SW480 (cell line): ENCODE data around the gene CCDC159.
"Not testable (repeated sequence)": the region's sequence is repeated elsewhere in the genome, so short reads cannot be mapped to it uniquely, and the experiment has no call there.

Experiments used
- DNase-seq: peaks from one replicate; pipeline ENCODE4 v3.0.0-alpha.2; 2016; ENCODE audit warnings: low spot score

CCDC159 gene

GRCh38 chr19:11338121-11338520 lies 8.2 kb upstream of the CCDC159 start:
- no peak for DNase-seq

- DNase-seq = no peak
Measured at GRCh38 chr19:11338569-11339253, 7.6 kb upstream of the CCDC159 start.

GRCh38 chr19:11339254-11340098 lies 6.8 kb upstream of the CCDC159 start, which contains the start of gene RAB3D:
RAB3D (minus strand) TSS chr19:11339657; CDS start chr19:11337399, 2,258 bp downstream.
- DNase-seq = peak; percentile 69

- DNase-seq = not testable (repeated sequence)
Measured at GRCh38 chr19:11340099-11340467, 6.2 kb upstream of the CCDC159 start.

GRCh38 chr19:11342429-11342828 lies 3.9 kb upstream of the CCDC159 start:
- DNase-seq = no peak

- no peak for DNase-seq
Measured at GRCh38 chr19:11345122-11345803, 1.1 kb upstream of the CCDC159 start.

- DNase-seq = no peak
Measured at GRCh38 chr19:11347546-11348039, 1.3 kb downstream of the CCDC159 start.

GRCh38 chr19:11349171-11349570 lies 2.9 kb downstream of the CCDC159 start:
- no peak for DNase-seq

- not testable (repeated sequence) for DNase-seq
Measured at GRCh38 chr19:11354102-11354501, 7.8 kb downstream of the CCDC159 start.

GRCh38 chr19:11355160-11356073 lies 9.1 kb downstream of the CCDC159 start, which contains the start of gene PLPPR2:
PLPPR2 (plus strand) TSS chr19:11355432; CDS start chr19:11357674, 2,242 bp downstream.
- DNase-seq = peak; percentile 79

- DNase-seq = no peak
Measured at GRCh38 chr19:11356074-11356397, 9.7 kb downstream of the CCDC159 start.

GRCh38 chr19:11356676-11357550 lies 10.6 kb downstream of the CCDC159 start:
- no peak for DNase-seq

- DNase-seq = no peak
Measured at GRCh38 chr19:11359421-11359820, 13.1 kb downstream of the CCDC159 start.

GRCh38 chr19:11361037-11361770 lies 14.9 kb downstream of the CCDC159 start:
- DNase-seq = peak; percentile 84

- no peak for DNase-seq
Measured at GRCh38 chr19:11361771-11362731, 15.7 kb downstream of the CCDC159 start.

GRCh38 chr19:11363881-11364280 lies 17.6 kb downstream of the CCDC159 start:
- DNase-seq = no peak

- DNase-seq = no peak
Measured at GRCh38 chr19:11364296-11364904, 18.1 kb downstream of the CCDC159 start.

- DNase-seq = no peak
Measured at GRCh38 chr19:11364935-11365334, 18.6 kb downstream of the CCDC159 start.
